ENCODE results near the gene ABHD2.
"Not testable (repeated sequence)": the region's sequence is repeated elsewhere in the genome, so short reads cannot be mapped to it uniquely, and the experiment has no call there.

ABHD2 gene

DNA sequence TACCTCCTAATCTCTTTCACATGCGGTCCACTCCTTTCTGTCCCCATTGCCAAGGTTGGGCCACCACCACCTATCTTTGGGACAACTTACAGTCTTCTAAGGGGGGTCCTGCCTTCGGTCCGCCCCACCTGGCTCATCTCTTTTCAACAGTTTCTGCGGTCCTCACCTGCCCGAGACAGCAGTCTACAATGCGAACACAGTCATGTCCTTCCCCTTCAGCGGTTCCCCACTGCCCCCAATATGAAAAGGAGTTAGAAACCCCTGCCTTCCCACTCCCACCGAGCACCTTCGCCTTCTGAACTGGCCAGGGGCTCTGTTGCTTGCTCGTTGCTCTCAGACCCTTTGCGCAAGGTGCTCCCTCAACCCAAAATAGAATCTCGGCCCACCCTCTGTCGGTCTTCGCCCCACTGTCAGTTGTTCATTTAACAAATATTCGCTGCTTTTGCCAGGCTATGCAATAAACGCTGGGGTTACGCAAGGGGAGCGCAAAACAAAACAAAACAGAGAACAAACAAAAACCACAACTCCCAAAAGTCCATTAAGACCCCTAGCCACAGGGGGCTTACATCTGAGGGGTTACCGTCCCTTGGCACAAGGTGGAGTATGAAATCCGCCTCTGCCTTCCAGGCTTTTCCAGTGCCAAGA, 154.9 kb downstream of the ABHD2 start:
- FAIRE-seq, result no peak

DNA sequence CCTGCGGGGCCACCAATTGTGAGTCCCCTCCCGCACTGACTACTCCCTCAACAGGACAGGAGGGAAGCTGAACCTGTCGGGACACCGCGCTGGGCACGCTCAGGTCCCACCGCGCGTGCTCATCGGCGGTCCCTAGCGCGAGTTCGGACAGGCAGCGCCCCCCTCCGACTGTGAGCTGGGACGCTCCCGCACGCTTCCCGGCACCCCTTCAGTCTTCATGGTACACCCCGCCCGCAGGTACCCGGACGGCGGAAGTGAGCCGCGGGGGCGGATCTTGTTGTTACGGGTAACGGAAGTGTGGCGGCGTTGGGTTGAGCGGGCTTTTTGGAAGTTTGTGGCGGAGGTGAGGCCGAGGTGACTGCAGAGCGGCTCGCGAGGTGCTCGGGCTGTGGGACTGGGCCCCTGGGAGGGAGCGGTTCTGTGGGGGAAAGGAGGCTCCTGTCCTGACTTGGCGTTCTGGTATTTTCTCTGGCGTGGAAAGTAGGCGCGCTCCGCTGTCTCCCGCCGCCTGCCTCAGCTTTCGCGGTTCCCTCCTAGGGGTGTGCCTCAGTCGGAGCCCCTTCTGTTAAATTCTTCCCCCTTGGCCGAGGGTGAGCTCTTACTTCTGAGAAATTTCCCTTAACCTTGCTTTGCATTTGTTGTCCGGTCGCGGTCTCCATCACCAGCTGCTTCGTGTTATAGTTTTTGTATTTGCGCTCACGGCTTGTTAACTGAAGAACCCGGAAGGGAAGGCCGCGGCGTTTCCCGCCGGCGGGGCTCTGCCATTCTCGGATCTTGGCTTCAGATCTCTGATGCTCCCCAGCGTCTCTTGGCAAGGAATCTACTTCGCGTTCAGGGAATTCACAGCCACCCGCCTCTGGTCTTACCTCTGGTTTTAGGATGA, 155.7 kb downstream of the ABHD2 start, which contains the start of gene FANCI:
Gene FANCI, plus strand, starts transcription at position 289 of the 883 bp plus-strand sequence. CDS start 3,669 bp downstream, outside the sequence.
- FAIRE-seq, result no peak

GRCh38 chr15:89244574-89244903, 156.3 kb downstream of the ABHD2 start:
- no peak for FAIRE-seq

GRCh38 chr15:89247446-89247845, 159.2 kb downstream of the ABHD2 start:
- no peak for FAIRE-seq

- FAIRE-seq, result no peak
These were observed 160.3 kb downstream of the ABHD2 start for GRCh38 chr15:89248584-89248983.

DNA sequence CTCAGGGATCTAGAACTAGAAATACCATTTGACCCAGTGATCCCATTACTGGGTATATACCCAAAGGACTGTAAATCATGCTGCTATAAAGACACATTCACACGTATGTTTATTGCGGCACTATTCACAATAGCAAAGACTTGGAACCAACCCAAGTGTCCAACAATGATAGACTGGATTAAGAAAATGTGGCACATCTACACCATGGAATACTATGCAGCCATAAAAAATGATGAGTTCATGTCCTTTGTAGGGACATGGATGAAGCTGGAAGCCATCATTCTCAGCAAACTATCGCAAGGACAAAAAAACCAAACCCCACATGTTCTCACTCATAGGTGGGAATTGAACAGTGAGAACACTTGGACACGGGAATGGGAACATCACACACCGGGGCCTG, 161.9 kb downstream of the ABHD2 start:
- not testable (repeated sequence) for FAIRE-seq

Measured in colon (tissue), 2 donors.